ENCODE results near the gene VWA5A.

VWA5A gene

GRCh38 chr11:124190298-124191139 is 75.3 kb downstream of the VWA5A start:
- DNase-seq (ENCODE audit: extremely low spot score): no peak
- ChIA-PET CTCF (interaction anchor here (5.3 kb wide), 1 partner anchor 119 kb away, joined by 26 read pairs; no protein-coding TSS in a partner anchor), POLR2A (no interaction called here)
- TF ChIP-seq CTCF (IDR thresholded peaks at IDR 0.05; ENCODE audit: control extremely low read depth, extremely low read depth, low read depth, missing control alignments): no peak

- ChIA-PET POLR2A (no interaction called here), CTCF (interaction anchor here (1.5 to 5.3 kb wide), 7 partner anchors 14 to 124 kb away, joined by 3 to 26 read pairs (median 9); no protein-coding TSS in a partner anchor)
- TF ChIP-seq CTCF (IDR thresholded peaks at IDR 0.05; ENCODE audit: control extremely low read depth, extremely low read depth, low read depth, missing control alignments): no peak
- DNase-seq (ENCODE audit: extremely low spot score): no peak
Measured at GRCh38 chr11:124193221-124194010, 78.2 kb downstream of the VWA5A start.

GRCh38 chr11:124194293-124195188 is 79.3 kb downstream of the VWA5A start:
- ChIA-PET CTCF (interaction anchor here (0.7 to 5.3 kb wide), 16 partner anchors 10 to 131 kb away, joined by 3 to 26 read pairs (median 4); no protein-coding TSS in a partner anchor), POLR2A (no interaction called here)
- TF ChIP-seq CTCF (IDR thresholded peaks at IDR 0.05; ENCODE audit: control extremely low read depth, extremely low read depth, low read depth, missing control alignments): no peak
- DNase-seq (ENCODE audit: extremely low spot score): no peak

DNA sequence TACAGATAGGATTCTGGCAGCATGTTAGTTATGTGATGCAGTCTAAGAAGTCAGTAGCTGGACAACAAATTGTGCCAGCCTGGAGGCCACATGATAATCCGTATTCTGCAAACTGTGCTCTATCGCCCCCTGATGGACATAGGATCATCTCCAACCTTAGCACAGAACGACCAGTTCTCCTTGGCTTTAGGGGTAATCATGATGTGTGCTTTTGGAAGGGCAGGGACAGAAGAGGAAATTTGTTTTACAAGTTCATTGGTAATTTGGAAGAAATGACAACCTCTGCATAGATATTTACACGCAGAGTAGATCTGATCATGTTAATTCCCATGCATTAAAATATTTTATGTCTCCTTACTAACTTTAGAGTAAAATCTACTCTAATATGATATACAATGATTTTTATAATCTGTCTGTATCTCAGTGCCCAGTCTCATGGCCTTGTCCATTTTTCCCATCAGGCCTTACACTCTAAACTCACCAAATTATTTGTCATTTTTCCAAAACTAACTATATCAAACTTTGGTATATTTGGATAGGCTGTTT is 80.0 kb downstream of the VWA5A start:
- TF ChIP-seq CTCF (IDR thresholded peaks at IDR 0.05; ENCODE audit: control extremely low read depth, extremely low read depth, low read depth, missing control alignments): peak; percentile 65
- POLR2A ChIA-PET: no interaction called here

More for the DNA sequence above, 80.0 kb downstream of the VWA5A start:
- CTCF ChIA-PET: interaction anchor here (0.8 to 5.3 kb wide), 13 partner anchors 9 to 131 kb away, joined by 3 to 26 read pairs (median 6); no protein-coding TSS in a partner anchor
- DNase-seq (ENCODE audit: extremely low spot score): peak; percentile 38
